ENCODE data around the gene ZBTB25.
A peak's percentile ranks its signal among the peaks of the same experiment; 100 is the strongest.

ZBTB25 gene

GRCh38 chr14:64474698-64475097, 28.9 kb downstream of the ZBTB25 start:
- no peak for DNase-seq

GRCh38 chr14:64474041-64474440, 29.6 kb downstream of the ZBTB25 start:
- no peak for DNase-seq

- no peak for DNase-seq
These were observed 35.2 kb downstream of the ZBTB25 start for GRCh38 chr14:64468451-64468850.

DNA sequence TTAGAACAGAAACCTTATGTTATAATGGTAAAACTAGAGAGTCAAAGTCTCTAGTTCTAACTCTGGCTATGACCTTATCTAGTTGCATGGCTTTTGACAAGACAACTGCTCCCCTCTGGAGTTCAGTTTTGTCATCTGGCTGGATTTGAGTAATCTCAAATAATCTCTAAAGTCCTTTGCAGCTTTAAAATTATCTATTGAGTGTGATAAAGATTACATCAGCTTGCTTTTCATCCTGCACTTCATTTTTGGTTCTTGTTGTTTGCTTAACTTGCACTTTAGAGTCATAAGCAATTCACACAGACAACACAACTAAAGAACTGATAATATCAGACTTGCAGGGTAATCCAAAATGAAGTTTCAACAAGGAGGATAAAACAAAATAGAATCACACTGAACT, 36.1 kb downstream of the ZBTB25 start:
- no peak for DNase-seq

- no peak for DNase-seq
These were observed 36.5 kb downstream of the ZBTB25 start for GRCh38 chr14:64467101-64467500.

- peak; percentile 20 for DNase-seq
These were observed 37.6 kb downstream of the ZBTB25 start for GRCh38 chr14:64465831-64466554.

DNA sequence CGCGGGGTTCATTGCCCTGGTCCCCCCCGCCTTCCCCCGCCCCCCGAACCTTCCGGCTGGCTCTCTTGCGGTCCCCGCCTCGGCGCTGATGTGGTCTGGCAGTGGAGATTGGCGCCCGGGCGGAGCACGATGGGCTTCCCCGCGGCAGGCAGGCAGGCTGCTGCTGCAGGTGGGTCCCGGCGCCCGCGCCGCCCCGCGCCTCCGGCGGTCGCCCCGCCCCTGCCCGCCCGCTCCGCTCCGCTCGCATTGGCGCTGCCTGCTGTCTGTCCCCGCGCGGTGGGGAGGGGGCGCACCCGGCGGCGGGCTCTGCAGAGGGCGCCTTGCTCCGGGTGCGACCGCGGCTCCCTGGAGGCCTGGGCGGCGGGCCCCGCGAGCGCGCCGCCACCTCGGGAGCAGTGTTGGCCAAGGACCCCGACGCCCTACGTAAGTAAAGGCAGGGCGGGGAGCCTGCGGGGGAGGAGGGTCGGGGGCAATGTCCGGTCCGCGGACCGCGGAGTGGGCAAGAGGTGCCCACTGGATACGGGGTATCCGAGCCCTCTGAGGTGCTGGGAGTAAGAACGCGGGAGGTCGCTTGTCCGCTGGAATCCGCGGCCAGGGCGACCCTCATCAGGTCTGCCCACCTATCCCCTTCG, 38.3 kb downstream of the ZBTB25 start, which contains the start of gene AKAP5:
Gene AKAP5, plus strand, starts transcription at position 309 of the 632 bp plus-strand sequence. CDS start 2,896 bp downstream, outside the sequence.
- DNase-seq: peak; percentile 65

- DNase-seq: peak; percentile 29
These were observed 39.0 kb downstream of the ZBTB25 start for GRCh38 chr14:64464651-64465050.

- no peak for DNase-seq
These were observed 39.8 kb downstream of the ZBTB25 start for GRCh38 chr14:64463873-64464272.

DNA sequence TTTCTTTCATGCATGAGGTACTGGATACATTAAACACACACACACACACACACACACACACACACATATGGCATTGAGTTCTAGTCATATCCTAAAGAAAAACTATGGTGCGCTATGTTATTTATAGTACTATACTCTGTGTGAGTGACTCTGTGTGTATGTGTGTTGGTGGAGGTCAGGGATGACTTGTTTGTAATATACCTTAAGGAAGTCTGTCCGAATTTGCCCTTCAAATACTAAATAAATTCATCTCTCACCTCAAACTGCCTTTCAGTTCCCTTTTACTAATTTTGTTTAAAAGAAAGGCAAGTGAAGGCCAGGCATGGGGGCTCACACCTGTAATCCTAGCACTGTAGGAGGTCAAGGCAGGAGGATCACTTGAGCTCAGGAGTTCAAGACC, 40.4 kb downstream of the ZBTB25 start:
- DNase-seq: no peak

- DNase-seq: no peak
These were observed 42.4 kb downstream of the ZBTB25 start for GRCh38 chr14:64461221-64461620.

GRCh38 chr14:64459405-64460136, 44.1 kb downstream of the ZBTB25 start:
- no peak for DNase-seq

DNA sequence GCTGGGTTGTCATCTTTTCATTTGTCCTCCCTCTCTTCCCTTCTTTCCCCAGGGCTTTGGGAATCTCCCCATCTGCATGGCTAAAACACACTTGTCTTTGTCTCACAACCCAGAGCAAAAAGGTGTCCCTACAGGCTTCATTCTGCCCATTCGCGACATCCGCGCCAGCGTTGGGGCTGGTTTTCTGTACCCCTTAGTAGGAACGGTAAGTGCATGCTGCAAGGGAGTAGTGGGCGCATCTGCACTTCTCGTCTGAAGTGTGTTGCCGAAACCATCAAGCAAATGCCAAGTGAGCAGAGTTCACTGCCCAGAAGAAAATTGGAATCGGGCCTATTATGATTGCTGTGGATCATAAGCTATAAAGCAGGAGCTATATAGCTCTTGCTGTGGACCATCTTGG, 49.0 kb downstream of the ZBTB25 start:
- no peak for DNase-seq

DNA sequence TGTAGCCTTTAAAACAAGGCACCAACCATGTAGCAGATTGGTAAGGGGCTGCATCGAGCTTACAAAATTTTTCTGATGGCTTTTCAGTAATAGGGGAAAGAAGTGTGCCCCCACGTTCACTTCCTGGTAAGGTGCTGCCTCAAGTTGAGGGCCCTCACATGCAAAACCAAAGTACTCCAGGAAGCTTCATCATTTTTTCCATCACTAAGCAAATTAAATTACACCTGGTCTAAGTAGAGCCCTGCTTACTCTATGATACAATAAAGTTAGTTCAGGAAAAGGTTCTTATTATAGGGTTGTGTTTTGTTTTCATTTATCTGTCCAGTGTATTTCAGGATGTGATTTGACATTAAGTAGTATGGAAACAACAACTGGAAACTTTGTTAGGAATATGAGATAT, 53.4 kb downstream of the ZBTB25 start:
- DNase-seq: no peak

DNA sequence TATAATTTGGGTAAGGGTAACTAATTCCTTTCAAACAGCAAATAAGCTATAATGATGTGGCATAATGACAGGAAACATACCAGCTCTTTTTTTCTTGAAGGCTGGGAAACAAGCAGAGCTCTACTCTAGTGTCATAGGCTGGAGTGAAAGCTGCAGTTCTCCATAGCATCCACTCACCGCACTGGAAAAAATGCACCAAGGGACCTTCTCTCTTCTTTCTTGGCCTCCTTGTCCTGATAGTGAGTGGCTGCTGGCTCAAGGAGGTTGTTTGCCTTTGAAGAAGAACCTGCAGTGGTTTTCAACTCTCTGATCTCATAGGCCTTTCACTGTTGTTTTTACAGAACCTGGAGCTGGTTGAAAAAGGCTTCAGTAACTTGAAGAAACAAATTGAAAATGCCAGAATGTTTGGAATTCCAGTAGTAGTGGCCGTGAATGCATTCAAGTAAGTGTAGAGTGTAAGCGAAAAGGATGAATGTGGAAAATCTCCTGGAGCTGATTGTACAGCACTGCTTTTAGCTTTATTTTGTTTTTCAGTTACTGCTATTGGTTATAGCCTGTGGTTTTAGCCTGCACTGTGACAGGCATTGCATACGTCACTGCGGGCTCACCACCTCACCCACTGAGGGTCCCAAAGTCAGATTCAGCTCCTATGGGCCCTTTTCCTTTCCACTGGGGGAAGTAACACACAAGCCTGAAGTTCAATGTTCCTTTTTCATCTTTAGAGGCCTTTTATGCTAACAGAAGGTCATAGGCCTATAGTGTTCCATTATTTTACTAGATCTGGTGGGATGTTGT, 55.6 kb downstream of the ZBTB25 start:
- no peak for DNase-seq

DNA sequence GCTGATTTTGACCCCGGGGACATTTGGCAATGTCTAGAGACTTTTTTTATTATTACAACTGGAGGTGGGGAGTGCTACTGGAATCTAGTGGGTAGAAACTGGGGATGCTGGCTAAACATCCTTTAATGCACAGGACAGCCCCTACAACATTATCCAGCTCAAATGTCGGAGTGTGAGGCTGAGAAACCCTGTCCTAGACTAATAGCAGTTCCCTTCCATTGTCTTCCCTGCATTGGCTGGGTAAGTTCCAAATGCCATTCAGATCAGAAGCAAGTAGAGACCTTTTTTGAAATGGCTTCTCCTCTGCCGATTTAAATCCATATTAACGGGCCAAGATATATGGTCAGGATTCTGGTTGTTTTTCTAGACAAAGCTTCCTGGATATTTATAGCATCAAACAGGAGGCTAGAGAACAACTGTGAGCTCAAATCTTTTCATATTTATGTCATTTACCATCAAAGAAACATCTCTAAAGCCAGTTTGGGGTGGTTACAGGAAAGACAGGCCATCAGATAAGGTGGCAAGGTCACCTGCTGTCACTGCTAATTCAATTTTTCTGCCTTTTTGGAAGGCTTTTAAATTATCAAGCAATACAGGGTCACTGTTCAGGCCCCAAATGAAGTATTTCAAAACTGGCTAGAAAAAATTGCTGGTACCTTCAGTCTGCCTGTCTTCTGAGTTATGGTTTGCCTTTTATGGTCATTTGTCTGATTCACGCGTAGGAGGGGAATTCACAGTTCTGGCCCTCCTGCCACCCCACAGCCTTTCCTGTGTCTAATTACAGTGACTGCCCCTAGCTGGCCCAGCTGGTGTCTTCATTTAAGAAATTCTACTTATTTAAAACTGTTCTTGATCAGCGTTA, 58.4 kb downstream of the ZBTB25 start:
- DNase-seq: no peak

GRCh38 chr14:64444140-64444539, 59.5 kb downstream of the ZBTB25 start:
- no peak for DNase-seq

DNA sequence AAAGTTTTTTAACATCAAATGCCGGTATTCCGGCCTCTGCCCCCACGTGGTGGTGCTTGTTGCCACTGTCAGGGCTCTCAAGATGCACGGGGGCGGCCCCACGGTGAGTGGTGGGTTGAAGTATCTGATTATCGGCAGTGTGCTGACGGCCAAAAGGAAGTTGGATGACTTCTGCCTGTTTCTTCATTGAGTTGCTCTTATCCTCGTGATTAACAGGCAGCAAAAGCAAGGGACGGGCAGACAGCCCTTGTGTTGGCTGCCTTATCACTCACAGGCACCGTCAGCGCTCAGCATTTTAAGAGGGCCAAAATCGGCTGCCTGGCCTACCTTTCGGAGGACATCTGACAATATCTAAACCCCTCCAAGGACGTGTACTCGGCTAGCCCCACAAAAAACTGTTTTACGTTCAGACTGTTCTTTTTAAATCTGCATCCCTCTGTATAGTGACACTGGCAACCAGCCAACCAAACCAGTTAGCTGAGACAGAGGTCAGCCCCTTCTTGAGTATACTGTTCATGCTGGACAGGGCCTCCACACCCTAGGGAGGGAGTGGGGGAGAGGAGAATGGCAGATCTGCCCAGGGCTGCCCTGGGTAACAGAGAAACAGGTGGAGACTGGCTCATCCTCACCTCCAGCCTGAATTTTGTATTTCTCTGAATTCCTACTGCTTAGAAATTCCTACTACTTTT, 61.2 kb downstream of the ZBTB25 start:
- no peak for DNase-seq

GRCh38 chr14:64440494-64440893, 63.1 kb downstream of the ZBTB25 start:
- no peak for DNase-seq

DNA sequence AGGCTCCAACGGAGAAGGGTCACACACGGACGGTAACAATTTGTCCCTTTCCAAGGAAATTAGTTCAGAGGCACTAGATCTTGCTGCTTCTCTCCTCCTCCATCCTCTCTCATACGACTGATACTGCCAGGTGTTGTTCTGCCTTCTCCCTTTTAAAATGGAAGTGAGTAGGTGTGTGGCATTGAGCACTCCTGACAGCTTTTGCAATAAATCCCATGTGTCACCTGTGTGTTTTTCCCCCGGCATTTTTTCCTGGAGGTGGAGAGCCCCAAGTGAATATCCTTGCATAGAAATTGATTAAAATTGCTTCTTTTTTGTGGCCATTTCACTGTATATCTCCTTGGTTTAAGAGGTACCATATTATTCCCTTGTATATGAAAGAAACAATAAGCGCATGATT, 64.5 kb downstream of the ZBTB25 start:
- DNase-seq: no peak

- no peak for DNase-seq
These were observed 65.3 kb downstream of the ZBTB25 start for GRCh38 chr14:64438181-64438841.

Measured in NCI-H748 treated with DMSO at 0.1 percent for 48 hours (cell line).